Measurements from ENCODE around the gene ORC5. TPM values are rescaled to one million over a fixed set of nuclear protein-coding genes. Genes with fewer than 3 reads are reported as not detected.

The ORC5 gene
- total and polyA plus RNA-seq, 2 of the 13 experiments (the other 11 are each of a cell fraction or from before 2014, with no cell fraction given) = 4.8 to 18.8 TPM

DNA sequence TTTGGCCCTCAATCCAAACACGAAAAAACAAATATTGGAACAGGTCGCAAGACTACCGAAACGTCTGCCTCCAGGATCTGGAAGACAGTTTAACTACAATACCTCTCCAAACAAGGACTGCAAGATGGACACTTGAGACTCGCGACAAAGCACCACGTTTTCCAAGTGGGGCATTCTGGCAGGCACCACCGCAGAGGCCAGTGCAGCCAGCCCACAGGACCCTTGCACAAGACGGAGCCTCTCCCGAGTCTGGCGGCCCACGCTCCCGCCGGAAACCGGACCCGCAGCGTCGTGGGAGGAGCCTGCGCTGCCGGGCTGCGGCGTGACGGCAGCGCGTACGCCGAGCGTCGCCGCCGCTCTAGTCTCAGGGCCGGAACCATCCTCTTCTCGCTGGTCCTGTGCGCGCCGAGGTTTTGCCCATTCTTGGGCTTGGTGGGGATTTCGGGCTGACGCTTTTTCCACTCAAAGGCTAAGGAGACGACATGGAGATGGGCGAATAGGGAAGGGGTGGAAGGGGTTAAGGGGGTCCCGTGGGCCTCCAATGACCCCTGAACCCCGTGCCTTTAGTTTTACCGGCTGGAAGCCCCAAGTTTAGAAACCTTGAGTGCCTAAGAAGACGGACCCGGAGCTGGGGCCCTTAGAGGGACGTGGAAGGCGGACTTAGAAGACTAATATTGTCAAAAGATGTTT lies at the start of gene ORC5 (continued):
- TF ChIP-seq KDM2A (CRISPR knock-in tag; IDR thresholded peaks at IDR 0.05; ENCODE audit: borderline replicate concordance, low read depth) (peak; percentile 76), ELF4 (CRISPR knock-in tag; IDR thresholded peaks at IDR 0.05; ENCODE audit: borderline replicate concordance) (no peak; the same call in 1 of the 2 replicates), HMG20B (CRISPR knock-in tag; conservative IDR thresholded peaks at IDR 0.05) (no peak), HIC2 (CRISPR knock-in tag; IDR thresholded peaks at IDR 0.05; ENCODE audit: low read depth) (0 out of 2 replicates have a peak, but pooled peaks have one; percentile 5), HBP1 (CRISPR knock-in tag; IDR thresholded peaks at IDR 0.05; ENCODE audit: low read depth) (no peak; the same call in 1 of the 2 replicates), PAX8 (CRISPR knock-in tag; IDR thresholded peaks at IDR 0.05; ENCODE audit: borderline replicate concordance) (peak; percentile 68; the same call in 1 of the 2 replicates), ZNF768 (CRISPR knock-in tag; IDR thresholded peaks at IDR 0.05) (no peak), ZNF530 (CRISPR knock-in tag; IDR thresholded peaks at IDR 0.05; ENCODE audit: low read depth) (no peak), GATAD1 (CRISPR knock-in tag; IDR thresholded peaks at IDR 0.05) (peak; percentile 90), HNRNPL (IDR thresholded peaks at IDR 0.05; ENCODE audit: low read depth, low read length) (no peak), SOX5 (CRISPR knock-in tag; IDR thresholded peaks at IDR 0.05; ENCODE audit: borderline replicate concordance) (0 out of 2 replicates have a peak, but pooled peaks have one; percentile 27), IRF2 (CRISPR knock-in tag; IDR thresholded peaks at IDR 0.05) (0 out of 2 replicates have a peak, but pooled peaks have one; percentile 45), ASH2L (IDR thresholded peaks at IDR 0.05; ENCODE audit: insufficient read length, low read depth, low read length) (peak; percentile 80), MXD4 (CRISPR knock-in tag; IDR thresholded peaks at IDR 0.05) (peak; percentile 81), ZNF10 (CRISPR knock-in tag; IDR thresholded peaks at IDR 0.05; ENCODE audit: borderline replicate concordance, low read depth) (no peak), SNAPC4 (CRISPR knock-in tag; IDR thresholded peaks at IDR 0.05) (no peak), ZNF331 (CRISPR knock-in tag; IDR thresholded peaks at IDR 0.05) (0 out of 2 replicates have a peak, but pooled peaks have one; percentile 35), DRAP1 (CRISPR knock-in tag; IDR thresholded peaks at IDR 0.05) (peak; percentile 83)
- TF ChIP-seq, protein P1, sequence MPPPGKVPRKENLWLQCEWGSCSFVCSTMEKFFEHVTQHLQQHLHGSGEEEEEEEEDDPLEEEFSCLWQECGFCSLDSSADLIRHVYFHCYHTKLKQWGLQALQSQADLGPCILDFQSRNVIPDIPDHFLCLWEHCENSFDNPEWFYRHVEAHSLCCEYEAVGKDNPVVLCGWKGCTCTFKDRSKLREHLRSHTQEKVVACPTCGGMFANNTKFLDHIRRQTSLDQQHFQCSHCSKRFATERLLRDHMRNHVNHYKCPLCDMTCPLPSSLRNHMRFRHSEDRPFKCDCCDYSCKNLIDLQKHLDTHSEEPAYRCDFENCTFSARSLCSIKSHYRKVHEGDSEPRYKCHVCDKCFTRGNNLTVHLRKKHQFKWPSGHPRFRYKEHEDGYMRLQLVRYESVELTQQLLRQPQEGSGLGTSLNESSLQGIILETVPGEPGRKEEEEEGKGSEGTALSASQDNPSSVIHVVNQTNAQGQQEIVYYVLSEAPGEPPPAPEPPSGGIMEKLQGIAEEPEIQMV (CRISPR knock-in tag; IDR thresholded peaks at IDR 0.05; ENCODE audit: low read depth) = peak; percentile 74; the same call in 1 of the 2 replicates

All from HepG2 (cell line).